NCI-H1694 (cell line): ENCODE measurements around the gene PCNX3.

Experiments used
- DNase-seq: peaks from one replicate; lab custom pipeline; 2025; lab: John Stamatoyannopoulos, UW

Gene PCNX3

DNA sequence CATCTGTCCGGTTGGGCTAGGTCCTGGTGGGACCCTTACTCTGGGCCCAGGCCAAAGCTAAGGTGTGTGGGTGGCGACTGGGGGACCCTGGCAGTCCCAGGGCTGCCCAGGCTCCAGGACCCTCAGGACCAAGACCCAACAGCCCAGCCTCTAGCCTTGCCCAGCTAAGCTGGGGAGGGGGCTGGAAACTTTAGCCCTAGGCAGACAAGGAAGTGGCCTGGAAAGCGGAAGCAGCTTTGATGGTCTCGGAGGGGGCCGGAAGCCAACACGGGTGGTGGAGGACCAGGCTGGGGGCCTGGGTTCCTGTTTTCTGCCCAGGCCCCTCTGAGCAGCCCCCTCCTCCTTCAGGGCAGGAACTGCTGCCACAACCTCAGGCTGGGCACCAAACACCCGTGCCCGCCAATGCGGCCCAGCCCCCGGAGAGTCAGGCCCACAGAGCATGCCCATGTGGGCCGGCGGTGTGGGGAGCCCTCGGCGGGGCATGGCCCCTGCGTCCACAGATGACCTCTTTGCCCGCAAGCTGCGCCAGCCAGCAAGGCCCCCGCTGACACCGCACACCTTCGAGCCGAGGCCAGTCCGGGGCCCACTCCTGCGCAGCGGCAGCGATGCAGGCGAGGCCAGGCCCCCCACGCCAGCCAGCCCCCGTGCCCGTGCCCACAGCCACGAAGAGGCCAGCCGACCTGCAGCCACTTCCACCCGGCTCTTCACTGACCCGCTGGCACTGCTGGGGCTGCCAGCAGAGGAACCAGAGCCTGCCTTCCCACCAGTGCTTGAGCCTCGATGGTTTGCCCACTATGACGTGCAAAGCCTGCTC is 25.1 kb downstream of the PCNX3 start:
- no peak for DNase-seq

- DNase-seq: no peak
Observed at GRCh38 chr11:65641297-65642013, 25.9 kb downstream of the PCNX3 start.

DNA sequence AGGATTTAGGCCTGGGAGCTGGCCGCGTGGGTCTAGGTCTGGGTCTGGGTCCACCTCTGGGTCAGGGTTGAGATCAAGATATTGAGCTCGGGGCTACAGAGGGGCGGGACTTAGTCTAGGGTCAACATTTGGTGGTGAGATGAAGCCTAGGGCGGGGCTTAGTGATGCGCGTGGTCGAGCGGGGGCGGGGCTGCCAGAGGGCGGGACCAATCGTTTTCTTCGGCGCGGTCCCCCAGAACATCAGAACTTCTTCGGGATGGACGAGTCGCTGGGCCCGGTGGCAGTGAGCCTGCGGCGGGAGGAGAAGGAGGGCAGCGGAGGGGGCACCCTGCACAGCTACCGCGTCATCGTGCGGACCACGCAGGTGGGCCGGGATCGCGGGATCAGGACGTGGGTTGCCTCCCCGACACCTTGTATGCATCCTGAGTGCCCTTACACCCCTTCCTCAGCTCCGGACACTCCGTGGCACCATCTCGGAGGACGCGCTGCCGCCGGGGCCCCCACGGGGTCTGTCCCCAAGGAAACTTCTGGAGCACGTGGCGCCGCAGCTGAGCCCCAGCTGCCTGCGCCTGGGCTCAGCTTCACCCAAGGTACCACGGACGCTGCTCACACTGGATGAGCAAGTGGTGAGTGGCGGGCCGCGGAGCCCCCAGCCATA is 26.6 kb downstream of the PCNX3 start:
- no peak for DNase-seq

- DNase-seq: no peak
Observed at GRCh38 chr11:65643971-65644370, 28.4 kb downstream of the PCNX3 start.

DNA sequence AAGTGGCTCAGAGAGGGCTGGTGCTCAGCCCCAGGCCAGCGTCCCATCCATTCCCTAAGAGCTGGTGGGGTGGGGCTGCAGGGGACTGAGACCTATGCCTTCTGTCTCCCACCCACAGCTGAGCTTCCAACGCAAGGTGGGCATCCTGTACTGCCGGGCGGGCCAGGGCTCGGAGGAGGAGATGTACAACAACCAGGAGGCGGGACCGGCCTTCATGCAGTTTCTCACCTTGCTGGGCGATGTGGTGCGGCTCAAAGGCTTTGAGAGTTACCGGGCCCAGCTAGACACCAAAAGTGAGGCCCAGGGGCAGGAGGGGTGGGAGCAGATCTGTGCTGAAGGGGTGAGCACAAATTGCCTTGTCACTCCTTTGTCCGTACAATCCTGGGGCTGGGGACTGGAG is 29.3 kb downstream of the PCNX3 start:
- no peak for DNase-seq

- no peak for DNase-seq
Observed at GRCh38 chr11:65645710-65646109, 30.1 kb downstream of the PCNX3 start.

DNA sequence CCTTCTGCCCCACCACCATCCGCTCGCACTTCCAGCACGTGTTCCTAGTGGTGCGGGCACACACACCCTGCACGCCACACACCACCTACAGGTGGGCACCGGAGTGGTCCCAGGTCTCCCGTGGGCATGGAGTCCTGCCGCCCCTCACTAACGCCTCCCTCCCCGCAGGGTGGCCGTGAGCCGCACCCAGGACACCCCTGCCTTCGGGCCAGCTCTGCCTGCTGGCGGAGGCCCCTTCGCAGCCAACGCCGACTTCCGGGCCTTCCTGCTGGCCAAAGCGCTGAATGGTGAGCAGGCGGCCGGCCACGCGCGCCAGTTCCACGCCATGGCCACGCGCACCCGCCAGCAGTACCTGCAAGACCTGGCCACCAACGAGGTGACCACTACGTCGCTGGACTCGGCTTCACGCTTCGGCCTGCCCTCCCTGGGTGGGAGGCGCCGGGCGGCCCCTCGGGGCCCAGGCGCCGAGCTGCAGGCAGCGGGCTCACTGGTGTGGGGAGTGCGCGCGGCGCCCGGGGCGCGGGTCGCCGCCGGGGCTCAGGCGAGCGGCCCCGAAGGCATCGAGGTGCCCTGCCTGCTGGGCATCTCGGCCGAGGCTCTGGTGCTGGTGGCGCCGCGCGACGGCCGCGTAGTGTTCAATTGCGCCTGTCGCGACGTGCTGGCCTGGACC is 30.8 kb downstream of the PCNX3 start:
- no peak for DNase-seq

DNA sequence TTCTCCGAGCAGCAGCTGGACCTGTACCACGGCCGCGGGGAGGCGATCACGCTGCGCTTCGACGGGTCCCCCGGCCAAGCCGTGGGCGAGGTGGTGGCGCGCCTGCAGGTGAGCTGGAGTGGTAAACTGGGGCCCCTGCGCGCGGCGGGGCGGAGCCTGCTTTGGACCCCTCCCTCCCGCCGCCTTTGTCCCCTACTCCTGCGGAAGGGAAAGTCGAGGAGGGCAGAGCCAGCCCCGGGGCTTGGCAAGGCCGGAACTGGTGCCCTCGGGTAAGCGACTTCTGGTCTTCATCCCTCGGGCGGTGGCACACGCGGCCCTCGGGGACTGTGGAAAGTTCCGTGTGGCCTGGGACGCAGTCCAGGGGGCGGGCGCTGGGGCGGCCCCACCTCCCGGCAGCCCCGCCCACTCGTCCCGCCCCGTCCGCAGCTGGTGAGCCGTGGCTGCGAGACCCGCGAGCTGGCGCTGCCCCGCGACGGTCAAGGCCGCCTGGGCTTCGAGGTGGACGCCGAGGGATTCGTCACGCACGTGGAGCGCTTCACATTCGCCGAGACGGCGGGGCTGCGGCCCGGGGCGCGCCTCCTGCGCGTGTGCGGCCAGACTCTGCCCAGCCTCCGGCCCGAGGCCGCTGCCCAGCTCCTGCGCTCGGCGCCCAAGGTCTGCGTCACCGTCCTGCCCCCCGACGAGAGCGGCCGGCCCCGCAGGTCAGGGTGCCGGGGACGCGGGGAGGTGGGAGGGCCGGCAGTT is 31.6 kb downstream of the PCNX3 start:
- no peak for DNase-seq

GRCh38 chr11:65648997-65649493 is 33.5 kb downstream of the PCNX3 start:
- DNase-seq: no peak

DNA sequence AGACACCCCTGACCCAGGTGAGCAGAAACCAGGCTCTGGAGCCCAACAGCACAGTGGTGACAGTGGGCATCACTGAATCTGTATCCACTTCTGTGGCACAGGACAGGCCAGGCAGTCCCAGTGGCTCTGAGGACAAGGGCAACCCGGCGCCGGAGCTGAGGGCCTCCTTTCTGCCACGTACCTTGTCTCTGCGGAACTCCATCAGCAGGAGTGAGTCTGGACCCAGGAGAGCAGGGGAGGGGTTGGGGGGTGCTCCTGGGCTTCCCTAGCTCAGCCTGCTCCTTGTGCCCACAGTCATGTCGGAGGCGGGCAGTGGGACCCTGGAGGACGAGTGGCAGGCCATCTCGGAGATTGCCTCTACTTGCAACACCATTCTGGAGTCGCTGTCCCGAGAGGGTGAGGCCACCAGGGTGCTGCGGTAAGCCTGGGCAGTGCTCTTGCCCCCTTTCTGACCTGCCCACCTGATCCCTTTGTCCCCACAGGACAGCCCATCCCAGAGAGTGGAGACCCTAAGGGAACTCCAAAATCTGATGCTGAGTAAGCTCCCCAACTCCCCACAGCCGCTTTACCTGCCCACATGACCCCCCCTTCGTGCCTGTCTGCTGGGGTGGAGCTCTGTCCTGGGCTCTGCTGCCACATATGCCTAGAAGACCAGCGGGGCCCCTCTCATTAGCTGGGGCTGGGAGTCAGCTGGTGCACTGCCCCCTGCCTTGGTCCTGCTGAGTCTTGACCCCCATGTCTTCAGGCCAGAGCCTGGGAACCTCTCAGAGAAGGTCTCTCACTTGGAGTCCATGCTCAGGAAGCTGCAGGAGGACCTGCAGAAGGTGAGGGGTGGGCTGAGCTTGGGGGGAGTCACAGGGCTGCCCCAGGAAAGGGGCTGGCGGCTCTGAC is 34.3 kb downstream of the PCNX3 start:
- DNase-seq: no peak

GRCh38 chr11:65650547-65651338 is 35.2 kb downstream of the PCNX3 start:
- no peak for DNase-seq

GRCh38 chr11:65651339-65651588 is 35.7 kb downstream of the PCNX3 start:
- DNase-seq: no peak

GRCh38 chr11:65651589-65652510 is 36.3 kb downstream of the PCNX3 start:
- no peak for DNase-seq

DNA sequence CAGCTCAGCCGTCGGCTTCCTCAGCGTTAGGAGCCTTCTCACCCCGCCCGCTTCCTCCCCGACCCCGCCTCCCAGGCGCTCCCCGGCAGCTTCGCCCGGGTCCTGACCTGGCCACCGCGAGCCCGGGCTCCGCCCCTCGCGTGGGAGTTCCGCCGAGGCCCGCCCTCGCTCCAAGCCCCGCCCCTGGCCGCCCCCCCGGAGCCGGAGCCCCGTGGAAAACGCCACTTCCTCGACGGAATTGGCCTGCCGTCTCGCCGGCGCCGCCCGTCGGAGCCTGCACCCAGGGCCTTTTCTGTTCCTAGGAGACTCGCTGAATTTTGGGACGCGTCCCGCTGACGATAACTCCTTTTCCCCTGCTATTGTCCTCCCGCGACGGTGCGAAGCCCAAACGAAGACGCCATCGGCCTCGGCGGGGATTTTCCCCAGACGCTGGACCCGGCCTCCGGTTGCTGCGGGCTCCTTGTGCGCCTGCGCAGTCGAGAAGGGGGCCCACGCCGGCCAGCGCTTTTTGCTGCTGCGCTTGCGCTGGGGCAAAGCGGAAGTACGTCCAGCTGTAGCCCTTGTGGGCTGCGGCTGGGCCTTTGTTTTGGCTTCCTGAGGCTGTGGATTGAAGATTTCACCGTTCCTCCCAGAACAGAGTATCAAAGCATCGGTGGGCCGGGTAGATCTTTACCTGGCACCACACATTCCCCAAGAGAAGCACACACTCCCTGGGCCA is 37.1 kb downstream of the PCNX3 start:
- peak; percentile 58 for DNase-seq

GRCh38 chr11:65653229-65654225 is 38.0 kb downstream of the PCNX3 start:
- no peak for DNase-seq

- no peak for DNase-seq
Observed at GRCh38 chr11:65654375-65655349, 39.1 kb downstream of the PCNX3 start.
